ENCODE results near the gene FREM1. TPM values are rescaled to one million over a fixed set of nuclear protein-coding genes. Genes with fewer than 3 reads are reported as not detected.

FREM1 gene
- total RNA-seq, 2 donors from 2014 or later: 8.6 to 21.0 TPM

- Histone ChIP-seq H3K27me3 (ENCODE audit: control insufficient read depth, insufficient read depth, low read length, poor library complexity, severe bottlenecking) (no peaks in the 10 kb centered on the region), H3K4me3 (ENCODE audit: low read length) (peak overlapping the region; percentile 65), H3K36me3 (ENCODE audit: control insufficient read depth, insufficient read depth, low read length) (no peaks in the 10 kb centered on the region), H3K9ac (ENCODE audit: extremely low read depth, low read length, poor library complexity, severe bottlenecking) (no peak overlapping the region), H3K27ac (ENCODE audit: low read depth, low read length) (no peak overlapping the region), H3K4me1 (ENCODE audit: control insufficient read depth, insufficient read depth, low read length) (peaks cover 13% of the 10 kb centered on the region), H3K9me3 (ENCODE audit: control insufficient read depth, low read length) (no peaks in the 10 kb centered on the region)
- no peaks in the 10 kb centered on the region for H3K9me3 Mint-ChIP-seq
- no peaks in the 10 kb centered on the region for H3K36me3 Mint-ChIP-seq (ENCODE audit: low read depth)
- H3K4me1 Mint-ChIP-seq: peaks cover 41% of the 10 kb centered on the region
- no peaks in the 10 kb centered on the region for H3K27me3 Mint-ChIP-seq (ENCODE audit: insufficient read depth)
- peak overlapping the region; percentile 77 for H3K27ac Mint-ChIP-seq
- no peak overlapping the region for H3K4me3 Mint-ChIP-seq
- no peak for DNase-seq
- no peak for TF ChIP-seq CTCF (conservative IDR thresholded peaks at IDR 0.05)
- 0% methylated on average over 1 of the region's 1 CpG for WGBS, 2 experiments (ENCODE audit: insufficient coverage in 1 of 2, insufficient read length in 1 of 2)
These were observed 150.2 kb downstream of the FREM1 start for GRCh38 chr9:14760060-14760459.

- no peak for DNase-seq
- Histone ChIP-seq H3K27me3 (ENCODE audit: control insufficient read depth, insufficient read depth, low read length, poor library complexity, severe bottlenecking) (no peaks in the 10 kb centered on the region), H3K4me3 (ENCODE audit: low read length) (no peak overlapping the region), H3K27ac (ENCODE audit: low read depth, low read length) (no peak overlapping the region), H3K36me3 (ENCODE audit: control insufficient read depth, insufficient read depth, low read length) (no peaks in the 10 kb centered on the region), H3K9me3 (ENCODE audit: control insufficient read depth, low read length) (no peaks in the 10 kb centered on the region), H3K4me1 (ENCODE audit: control insufficient read depth, insufficient read depth, low read length) (peaks cover 20% of the 10 kb centered on the region), H3K9ac (ENCODE audit: extremely low read depth, low read length, poor library complexity, severe bottlenecking) (no peak overlapping the region)
- TF ChIP-seq CTCF (conservative IDR thresholded peaks at IDR 0.05): no peak
- 93% methylated on average over 1 of the region's 1 CpG; no CpG with 5 or more reads in 1 of the 2 experiments for WGBS, 2 experiments (ENCODE audit: insufficient coverage in 1 of 2, insufficient read length in 1 of 2)
- H3K4me3 Mint-ChIP-seq: no peak overlapping the region
- H3K27me3 Mint-ChIP-seq (ENCODE audit: insufficient read depth): no peaks in the 10 kb centered on the region
- no peak overlapping the region for H3K27ac Mint-ChIP-seq
- H3K36me3 Mint-ChIP-seq (ENCODE audit: low read depth): no peaks in the 10 kb centered on the region
- H3K9me3 Mint-ChIP-seq: no peaks in the 10 kb centered on the region
- peaks cover 54% of the 10 kb centered on the region for H3K4me1 Mint-ChIP-seq
These were observed 153.9 kb downstream of the FREM1 start for GRCh38 chr9:14756291-14756690.

GRCh38 chr9:14752871-14753270, 157.4 kb downstream of the FREM1 start:
- H3K9ac ChIP-seq (ENCODE audit: extremely low read depth, low read length, poor library complexity, severe bottlenecking): peak overlapping the region; percentile 70
- H3K27me3 ChIP-seq (ENCODE audit: control insufficient read depth, insufficient read depth, low read length, poor library complexity, severe bottlenecking): no peaks in the 10 kb centered on the region
- Mint-ChIP-seq H3K27me3 (ENCODE audit: insufficient read depth) (no peaks in the 10 kb centered on the region), H3K9me3 (no peaks in the 10 kb centered on the region), H3K4me3 (no peak overlapping the region), H3K4me1 (peaks cover 67% of the 10 kb centered on the region), H3K27ac (peak overlapping the region; percentile 68), H3K36me3 (ENCODE audit: low read depth) (no peaks in the 10 kb centered on the region)
- TF ChIP-seq CTCF (conservative IDR thresholded peaks at IDR 0.05): no peak
- 59% methylated on average over 1 of the region's 1 CpG; no CpG with 5 or more reads in 1 of the 2 experiments for WGBS, 2 experiments (ENCODE audit: insufficient coverage in 1 of 2, insufficient read length in 1 of 2)
- H3K4me1 ChIP-seq (ENCODE audit: control insufficient read depth, insufficient read depth, low read length): peaks cover 26% of the 10 kb centered on the region
- peak overlapping the region; percentile 72 for H3K4me3 ChIP-seq (ENCODE audit: low read length)
- no peaks in the 10 kb centered on the region for H3K9me3 ChIP-seq (ENCODE audit: control insufficient read depth, low read length)
- DNase-seq: no peak
- no peaks in the 10 kb centered on the region for H3K36me3 ChIP-seq (ENCODE audit: control insufficient read depth, insufficient read depth, low read length)
- no peak overlapping the region for H3K27ac ChIP-seq (ENCODE audit: low read depth, low read length)
